Forelimb muscle (tissue), 1 donor: ENCODE measurements around the gene STMN3. TPM values are rescaled to one million over a fixed set of nuclear protein-coding genes. Genes with fewer than 3 reads are reported as not detected.
"Not testable (repeated sequence)": the region's sequence is repeated elsewhere in the genome, so short reads cannot be mapped to it uniquely, and the experiment has no call there.

Experiments used
- DNase-seq: peaks from one replicate; pipeline ENCODE4 v3.0.0-alpha.2; 2013; ENCODE audit warnings: low read depth
- polyA plus RNA-seq: library from polyadenylated mRNA; unstranded; fragments of 120-200 nt; gene quantifications from one replicate; pipeline ENCODE4 v1.2.1, GENCODE V29; 2013; ENCODE audit not compliant: insufficient read length

Gene STMN3
- polyA plus RNA-seq, 1 donor, result 11.4 TPM

- no peak for DNase-seq
These were observed 35.9 kb downstream of the STMN3 start for GRCh38 chr20:63617092-63617875.

GRCh38 chr20:63613863-63614594 lies 39.2 kb downstream of the STMN3 start:
- DNase-seq, result not testable (repeated sequence)

- DNase-seq, result no peak
These were observed 40.8 kb downstream of the STMN3 start for GRCh38 chr20:63612276-63612931.

GRCh38 chr20:63611646-63612045 lies 41.6 kb downstream of the STMN3 start:
- DNase-seq, result no peak

- no peak for DNase-seq
These were observed 42.4 kb downstream of the STMN3 start for GRCh38 chr20:63610581-63611435.

- DNase-seq, result no peak
These were observed 46.5 kb downstream of the STMN3 start for GRCh38 chr20:63606686-63607085.

GRCh38 chr20:63602321-63602720 lies 50.9 kb downstream of the STMN3 start:
- DNase-seq, result no peak

- DNase-seq, result not testable (repeated sequence)
These were observed 51.5 kb downstream of the STMN3 start for GRCh38 chr20:63601679-63602078.

GRCh38 chr20:63599396-63600050 lies 53.7 kb downstream of the STMN3 start:
- DNase-seq, result no peak

GRCh38 chr20:63598479-63599395 lies 54.5 kb downstream of the STMN3 start:
- no peak for DNase-seq

GRCh38 chr20:63597651-63598478 lies 55.4 kb downstream of the STMN3 start:
- no peak for DNase-seq

- no peak for DNase-seq
These were observed 56.8 kb downstream of the STMN3 start for GRCh38 chr20:63596423-63596822.

GRCh38 chr20:63595416-63596127 lies 57.7 kb downstream of the STMN3 start:
- no peak for DNase-seq

GRCh38 chr20:63594043-63594561 lies 59.1 kb downstream of the STMN3 start:
- DNase-seq, result no peak

- DNase-seq, result no peak
These were observed 60.6 kb downstream of the STMN3 start for GRCh38 chr20:63592661-63593060.

- DNase-seq, result no peak
These were observed 61.4 kb downstream of the STMN3 start for GRCh38 chr20:63591786-63592355.

- DNase-seq, result no peak
These were observed 62.1 kb downstream of the STMN3 start for GRCh38 chr20:63591147-63591533.
